ENCODE data around the gene DPH1.

Gene DPH1

DNA sequence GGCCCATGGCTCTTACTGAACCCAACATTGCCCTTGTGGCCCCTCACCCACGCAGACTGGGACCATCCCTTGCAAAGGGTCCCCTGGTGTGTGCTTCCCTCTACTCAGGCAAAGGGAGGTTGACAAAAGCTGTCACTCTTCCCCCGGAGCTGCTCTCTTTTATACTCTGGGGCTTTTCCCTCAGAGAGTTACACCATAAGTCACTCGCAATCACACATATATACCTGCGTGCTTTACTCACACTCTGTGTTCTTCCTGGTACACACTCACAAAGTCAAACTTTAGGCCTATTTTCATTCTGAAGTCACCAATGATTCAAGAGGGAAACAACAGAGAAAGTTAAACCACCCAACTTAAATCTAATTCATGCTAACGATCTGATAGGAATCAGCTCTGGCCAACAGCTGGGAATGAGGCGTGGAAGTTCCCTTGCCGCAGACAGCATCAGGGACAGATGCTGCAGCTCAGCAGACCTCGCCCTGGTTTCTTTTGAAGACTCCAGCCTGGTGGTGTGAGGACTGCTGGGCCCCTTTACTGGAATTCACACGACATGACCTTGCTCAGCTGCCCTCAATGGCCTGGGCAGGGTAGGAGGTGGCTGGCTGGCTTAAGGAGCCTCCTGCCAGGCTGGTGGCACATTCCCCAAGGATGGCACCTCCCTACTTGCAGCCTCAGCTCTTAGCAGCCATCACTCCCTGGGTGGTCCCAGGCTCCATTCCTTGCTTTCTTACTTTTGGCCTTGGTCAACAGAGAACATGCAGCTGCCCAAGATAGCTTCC, 52.2 kb downstream of the DPH1 start:
- no peak for DNase-seq

DNA sequence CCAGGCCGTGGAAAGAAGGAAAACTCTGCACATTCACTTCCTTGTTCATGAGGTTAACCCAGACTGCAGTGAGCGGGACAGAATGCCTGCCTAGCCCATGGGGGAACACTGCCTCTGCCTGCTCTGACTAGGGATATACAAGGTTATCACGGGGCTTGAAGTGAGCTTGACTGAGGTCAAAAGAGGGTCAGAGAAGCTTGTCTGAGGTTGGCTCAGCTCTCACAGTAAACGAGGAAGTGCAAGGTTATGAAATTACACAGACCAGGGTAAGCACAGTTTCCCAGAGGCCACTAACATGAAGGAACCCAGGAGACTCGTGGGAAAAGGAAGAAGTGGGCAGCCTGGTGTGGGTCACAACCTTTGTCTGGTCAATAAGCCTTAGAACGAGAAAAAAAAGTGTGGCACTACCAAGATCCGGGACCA, 53.7 kb downstream of the DPH1 start:
- no peak for DNase-seq

DNA sequence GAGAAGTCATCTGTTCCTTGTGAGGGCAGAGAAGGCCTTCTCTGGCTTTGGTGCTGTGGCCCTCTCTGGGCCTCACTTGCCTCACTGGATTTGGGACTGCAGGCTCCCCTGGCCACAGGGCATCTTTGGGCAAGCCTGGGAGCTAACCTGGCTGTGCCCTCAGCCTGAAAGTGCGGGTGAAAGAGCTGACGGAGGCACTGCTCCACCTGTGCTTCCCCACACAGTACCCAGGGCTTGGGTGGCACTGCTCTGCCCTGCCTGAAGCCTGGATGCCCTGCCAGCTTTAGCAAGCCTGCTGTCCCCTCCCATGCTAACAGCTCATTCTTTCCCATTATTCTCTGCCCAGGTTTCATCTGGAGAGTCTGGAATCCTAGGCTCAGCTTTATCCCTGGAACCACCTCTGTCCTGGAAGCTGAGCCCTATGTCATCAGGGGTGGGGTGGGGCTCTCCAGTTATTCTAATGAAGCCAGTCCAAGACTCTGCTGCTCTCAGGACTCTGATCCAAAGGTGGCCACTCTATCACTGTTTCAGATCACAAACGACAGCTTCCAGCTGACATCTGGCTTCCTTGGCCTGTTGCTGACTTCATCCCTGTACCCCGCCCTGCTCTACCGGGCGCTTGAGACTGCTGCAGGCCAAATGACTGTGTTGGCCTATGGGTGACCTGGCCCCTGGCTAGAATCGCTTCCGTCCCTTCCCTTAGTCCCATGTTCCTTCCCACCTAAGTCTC, 54.2 kb downstream of the DPH1 start:
- DNase-seq: peak; percentile 66

DNA sequence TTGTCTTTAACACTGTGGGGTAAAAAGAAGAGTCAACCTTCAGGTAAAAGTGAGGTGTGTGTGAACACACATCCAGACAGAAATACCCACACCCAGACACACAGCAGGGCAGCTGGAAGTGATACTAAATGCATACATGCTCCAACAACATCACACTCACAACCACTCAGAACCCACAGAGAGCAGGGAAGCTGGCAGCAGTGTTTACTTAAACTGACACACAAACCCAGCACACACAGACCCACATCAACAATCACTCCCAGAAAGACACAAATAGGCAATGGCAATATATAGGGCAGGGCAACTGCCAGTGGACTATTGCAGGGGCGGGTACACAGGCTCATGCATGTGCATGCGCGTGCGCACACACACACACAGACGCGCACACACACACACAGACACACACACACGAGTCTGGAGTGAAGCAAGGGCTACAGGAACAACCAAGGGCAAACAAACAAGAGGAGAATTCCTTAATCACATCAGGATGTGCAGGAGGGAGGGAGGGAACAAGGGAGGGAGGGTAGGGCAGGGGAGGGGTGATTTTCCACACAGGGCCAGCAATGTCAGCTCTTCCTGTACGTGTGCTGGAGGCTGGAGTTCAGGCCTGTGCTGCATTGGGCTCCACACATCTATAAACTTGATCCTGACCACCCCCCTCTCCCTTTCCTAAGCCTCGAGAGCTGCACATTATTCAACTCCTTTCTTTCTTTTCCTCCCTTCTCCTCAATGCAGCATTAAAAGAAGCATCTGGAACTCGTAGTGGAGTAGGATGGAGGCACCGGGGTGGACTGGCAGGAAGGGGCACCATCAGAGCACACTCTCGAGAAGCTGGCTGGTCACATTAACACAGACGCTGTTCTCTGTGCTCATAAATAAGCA, 55.1 kb downstream of the DPH1 start:
- DNase-seq: peak; percentile 85

DNA sequence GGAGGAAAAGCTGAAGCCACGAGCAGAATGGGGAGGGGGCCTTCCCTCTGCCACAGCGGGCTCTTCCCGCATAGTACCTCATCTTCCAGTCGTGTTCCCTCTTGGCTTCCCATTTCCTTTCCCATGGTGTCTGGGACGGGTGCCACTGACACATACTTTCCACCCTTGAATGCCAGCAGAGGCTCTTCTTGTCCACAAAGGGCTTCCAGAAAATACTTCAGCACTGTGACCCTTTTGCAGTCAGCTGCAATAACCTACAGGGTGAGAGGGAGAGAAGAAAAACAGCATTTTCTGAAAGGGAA, 55.6 kb downstream of the DPH1 start:
- DNase-seq: peak; percentile 73

DNA sequence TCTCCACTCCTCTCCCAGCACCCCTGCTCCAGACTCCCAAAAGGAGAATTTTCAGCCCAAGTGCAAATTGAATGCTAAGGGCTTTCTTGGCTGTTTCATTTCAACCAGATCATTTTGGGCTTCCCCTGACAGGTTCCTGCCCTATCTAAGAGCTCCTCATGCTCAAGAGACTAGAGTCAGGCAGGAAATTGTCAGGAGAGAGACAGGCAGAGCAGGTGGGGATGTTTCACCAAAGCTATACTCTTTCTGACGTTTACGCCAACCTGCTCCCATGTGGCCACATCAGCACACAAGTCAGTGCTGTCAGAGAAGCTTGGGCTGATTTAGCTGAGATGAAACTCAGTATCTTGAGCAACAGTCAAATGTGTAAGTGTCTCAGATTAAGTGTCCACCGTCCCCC, 56.4 kb downstream of the DPH1 start:
- DNase-seq: no peak

DNA sequence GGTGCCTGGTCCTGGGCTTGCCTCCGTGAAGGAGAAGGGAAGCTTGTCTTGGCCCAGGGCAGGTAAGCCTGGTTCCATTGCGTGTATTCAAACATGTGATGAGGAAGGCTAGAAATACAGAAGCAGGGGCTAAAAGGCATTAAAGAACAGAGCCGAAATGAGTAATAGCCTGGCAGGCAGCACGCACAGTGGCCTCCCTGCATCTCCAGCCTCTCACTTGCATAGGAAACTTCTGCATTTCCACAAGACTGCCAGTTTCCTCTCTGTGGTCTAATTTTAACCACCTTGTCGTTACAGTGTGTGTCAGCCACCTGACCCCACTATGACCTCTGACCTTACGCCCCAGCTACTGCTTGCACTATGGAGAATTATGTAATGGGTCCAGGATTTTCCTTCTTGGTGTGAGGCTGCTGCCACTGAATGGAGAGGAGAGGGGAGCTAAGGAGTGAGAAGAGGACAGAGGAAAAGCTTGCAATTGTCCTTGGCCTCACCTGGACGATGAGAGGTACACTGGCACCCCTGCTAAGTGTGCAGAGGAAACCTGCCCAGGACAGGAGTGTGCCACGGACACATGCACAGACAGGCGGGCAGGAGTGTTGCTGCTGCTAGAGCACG, 57.8 kb downstream of the DPH1 start:
- DNase-seq: no peak

DNA sequence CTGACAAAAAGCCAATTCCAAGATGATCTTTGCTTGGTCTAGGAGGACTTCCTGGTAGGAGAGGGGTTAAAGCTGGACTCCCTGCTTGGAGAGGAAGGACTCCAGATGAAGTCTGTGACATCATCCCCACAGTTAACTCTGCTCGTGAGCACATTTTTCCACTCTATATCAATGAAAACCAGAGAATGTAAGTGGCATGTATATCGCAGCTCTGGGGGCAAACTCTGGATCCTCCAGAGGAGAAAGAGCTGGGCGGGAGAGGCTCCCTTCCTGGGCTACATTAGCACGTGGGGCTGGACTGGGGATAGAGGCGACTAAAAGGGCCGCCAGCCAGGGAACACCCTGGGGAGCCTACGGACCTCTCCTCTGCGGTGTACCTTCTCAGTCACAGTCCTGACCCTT, 59.1 kb downstream of the DPH1 start:
- DNase-seq: peak; percentile 82

DNA sequence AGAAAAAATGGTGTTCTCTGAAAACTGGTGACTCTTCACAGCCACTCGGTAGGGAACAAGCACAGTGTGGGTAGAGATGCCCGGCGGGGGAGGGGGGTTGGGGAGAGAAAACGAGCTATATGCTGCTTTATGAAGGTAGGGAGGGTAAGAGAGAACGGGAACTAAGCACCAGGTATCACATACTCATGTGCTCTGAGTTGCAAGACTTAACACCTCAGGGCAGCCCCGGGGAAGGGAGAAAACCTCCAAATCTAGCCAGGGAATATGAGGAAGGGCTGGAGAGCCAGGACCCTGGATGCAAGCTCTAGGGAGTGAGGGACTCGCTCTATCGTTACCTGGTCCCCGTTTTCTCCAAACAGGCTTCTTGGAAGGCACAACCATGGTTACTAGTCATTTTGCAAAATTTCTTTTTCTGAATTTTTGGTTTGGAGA, 60.3 kb downstream of the DPH1 start:
- no peak for DNase-seq

DNA sequence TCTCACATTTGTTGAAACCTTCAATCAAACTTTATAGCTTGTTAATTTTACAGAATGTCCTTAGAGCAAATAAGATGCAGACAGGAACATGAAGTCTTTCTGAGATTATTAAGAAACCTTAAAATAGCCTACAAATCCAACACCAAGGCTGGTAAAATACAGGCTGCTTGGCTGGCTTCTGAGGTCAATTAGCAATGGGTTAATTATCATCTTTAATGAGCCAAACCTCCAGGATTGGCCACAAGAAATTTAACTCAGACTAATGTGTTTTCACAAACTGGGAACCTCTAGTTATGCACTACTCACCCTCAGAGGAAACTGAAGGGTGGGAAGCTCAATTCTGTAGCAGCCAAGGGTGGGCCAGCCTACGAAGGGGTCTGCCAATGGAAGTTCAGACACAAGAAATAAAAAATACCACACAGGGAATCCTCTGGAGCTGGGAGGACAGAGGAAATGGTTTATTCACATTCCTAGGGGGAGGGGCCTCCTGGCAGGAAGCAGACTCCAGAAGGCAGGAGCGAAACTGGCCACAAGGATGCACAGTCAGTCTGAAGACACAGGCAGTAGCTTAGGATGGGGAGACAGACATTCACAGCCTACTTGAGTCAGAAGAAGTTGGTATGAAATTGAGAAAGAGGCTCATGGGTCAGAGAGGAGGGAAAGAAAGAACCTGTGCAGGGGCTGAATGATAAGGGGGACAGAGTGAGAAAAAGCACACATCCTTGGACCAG, 61.0 kb downstream of the DPH1 start:
- peak; percentile 97 for DNase-seq

DNA sequence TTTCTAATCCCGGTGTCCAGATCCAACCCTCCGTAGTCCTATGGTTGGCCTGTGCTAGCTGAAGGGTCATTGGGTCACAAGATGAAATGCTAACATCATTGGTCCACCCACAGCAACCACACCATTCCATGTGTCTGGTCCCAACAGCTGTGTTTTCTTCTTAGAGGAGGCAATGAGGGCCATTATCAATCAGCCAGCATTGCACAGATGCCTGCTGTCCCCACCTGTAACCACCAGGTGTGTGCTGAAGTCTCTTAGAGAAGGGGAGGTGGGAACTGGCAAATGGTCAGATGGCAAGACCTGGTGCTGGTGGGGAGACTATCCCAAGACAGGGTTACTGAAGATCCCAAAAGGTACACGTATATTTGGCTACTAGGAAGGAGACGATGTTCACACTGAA, 62.3 kb downstream of the DPH1 start:
- DNase-seq: no peak

DNA sequence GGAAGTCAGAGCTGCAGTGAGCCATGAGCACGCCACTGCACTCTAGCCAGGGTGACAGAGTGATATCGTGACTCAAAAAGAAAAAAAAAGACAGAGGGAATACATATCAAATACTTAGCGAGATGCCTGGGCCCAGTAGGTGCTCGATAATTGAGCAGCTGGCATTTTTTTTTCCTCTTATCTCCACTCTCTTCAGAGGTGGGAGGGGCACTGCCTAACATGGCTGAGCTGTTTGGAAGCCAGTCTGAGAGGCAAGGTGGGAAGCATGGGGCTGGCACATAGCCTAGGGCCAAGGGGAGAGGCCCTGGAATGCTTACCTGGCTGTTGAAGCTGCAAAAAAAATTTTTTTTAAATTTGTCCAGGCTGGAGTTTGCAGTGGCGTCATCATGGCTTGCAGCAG, 63.4 kb downstream of the DPH1 start:
- DNase-seq: no peak

Measured in fibroblast of skin of back (primary cell).